GM21367 (cell line): ENCODE measurements around the gene NUTM1.
A peak's percentile ranks its signal among the peaks of the same experiment; 100 is the strongest.
"Not testable (repeated sequence)": the region's sequence is repeated elsewhere in the genome, so short reads cannot be mapped to it uniquely, and the experiment has no call there.

ENCODE experiments used
- ATAC-seq: cut with Tn5 transposase; IDR thresholded peaks from one replicate; pipeline ENCODE4 v1.9.1; 2021; ENCODE audit not compliant: unreplicated experiment

The NUTM1 gene

DNA sequence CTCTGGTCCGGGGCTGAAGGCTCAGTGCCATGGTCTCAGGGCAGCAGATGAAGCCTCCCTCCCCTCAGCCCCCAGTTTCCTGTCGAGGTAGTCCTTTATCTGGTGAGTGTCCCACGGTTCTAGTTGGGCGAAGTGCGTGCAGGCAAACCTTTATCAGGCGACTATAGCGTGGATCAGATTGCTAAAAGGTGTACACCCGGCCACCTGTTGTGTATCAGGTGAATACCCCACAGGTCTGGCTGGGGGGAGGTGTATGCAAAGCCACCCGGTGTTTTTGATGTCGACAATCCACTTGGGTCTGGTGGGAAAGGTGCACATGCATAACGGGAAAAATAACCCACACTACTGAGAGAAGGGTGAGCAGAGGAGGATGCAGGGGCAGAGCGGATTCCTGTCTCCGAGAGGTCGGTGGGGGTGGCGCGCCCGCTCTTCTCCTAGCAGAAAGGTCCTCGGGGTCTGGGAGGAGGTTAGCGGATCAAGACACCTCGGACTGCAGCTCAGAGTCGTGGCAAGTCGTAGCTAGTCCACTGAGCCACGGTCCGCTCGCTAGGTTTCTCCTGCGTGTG, 6.0 kb upstream of the NUTM1 start:
- ATAC-seq: peak; percentile 3

DNA sequence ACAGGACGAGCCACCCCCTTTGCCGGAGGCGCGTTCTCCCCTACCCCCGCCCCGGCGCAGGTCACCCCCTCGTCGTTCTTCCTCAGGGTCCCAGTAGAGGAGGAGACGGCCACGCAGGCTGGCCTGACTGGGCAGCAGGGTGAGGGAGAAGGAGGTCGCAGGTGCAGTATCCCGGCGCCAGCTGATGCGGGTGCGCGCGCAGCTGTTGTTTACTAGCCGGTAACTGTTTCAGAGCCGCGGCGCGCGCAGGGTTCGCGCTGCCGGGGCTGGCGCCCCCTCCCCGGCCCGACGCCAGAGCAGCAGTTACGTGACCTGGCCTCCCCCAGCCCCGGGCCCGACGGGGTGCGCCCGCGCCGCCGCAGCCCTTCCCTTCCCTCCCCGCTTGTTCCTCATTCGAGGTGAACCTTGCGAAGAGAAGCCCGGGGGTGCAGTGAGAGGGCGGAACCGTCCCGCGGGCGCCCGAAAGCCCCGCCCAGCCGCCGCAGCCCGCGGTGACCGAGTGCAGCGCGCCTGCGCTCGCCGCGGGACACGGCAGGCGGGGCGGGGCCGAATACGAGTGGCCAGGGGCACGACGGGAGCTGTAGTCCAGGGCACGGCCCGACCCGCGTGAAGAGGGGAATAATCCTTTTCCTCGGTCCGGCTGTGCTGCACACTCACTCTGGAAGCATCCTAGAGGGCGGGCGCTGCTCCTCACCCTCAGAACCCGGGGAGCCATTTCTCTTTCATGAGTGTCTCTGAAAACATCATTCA, 5.4 kb upstream of the NUTM1 start, which contains the start of gene SLC12A6:
Gene SLC12A6 (minus strand): TSS at position 225 of the 750 bp plus-strand sequence. CDS start 1,101 bp downstream, outside the sequence.
- peak; percentile 63 for ATAC-seq

DNA sequence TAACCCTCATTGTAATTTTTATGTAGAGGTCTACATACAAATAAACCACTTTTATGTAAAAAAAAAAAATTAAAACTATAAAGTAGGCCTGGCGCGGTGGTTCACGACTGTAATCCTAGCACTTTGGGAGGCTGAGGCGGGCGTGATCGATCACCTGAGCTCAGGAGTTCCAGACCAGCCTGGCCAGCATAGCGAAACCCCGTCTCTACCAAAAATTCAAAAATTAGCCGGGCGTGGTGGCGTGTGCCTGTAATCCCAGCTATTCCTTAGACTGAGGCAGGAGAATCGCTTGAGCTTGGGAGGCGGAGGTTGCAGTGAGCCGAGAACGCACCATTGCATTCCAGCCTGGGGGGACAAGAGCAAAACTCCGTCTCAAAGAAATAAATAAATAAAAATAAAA, 4.8 kb upstream of the NUTM1 start:
- no peak for ATAC-seq

DNA sequence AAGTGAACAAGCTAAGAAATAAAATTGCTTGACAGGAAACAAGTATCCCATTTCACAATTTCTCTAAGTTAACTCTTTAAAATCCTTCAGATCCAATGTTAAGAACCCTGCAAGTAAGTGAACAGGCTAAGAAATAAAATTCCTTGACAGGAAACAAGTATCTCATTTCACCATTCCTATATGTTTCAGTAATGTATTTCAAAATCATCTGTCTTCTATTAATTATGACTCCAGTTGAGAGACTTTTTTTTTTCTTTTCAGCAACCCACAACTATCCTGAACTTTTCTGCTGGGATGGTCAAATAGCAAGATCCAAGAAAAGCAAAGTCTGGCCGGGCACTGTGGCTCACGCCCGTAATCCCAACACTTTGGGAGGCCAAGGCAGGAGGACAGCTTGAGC, 3.2 kb upstream of the NUTM1 start:
- ATAC-seq: no peak

DNA sequence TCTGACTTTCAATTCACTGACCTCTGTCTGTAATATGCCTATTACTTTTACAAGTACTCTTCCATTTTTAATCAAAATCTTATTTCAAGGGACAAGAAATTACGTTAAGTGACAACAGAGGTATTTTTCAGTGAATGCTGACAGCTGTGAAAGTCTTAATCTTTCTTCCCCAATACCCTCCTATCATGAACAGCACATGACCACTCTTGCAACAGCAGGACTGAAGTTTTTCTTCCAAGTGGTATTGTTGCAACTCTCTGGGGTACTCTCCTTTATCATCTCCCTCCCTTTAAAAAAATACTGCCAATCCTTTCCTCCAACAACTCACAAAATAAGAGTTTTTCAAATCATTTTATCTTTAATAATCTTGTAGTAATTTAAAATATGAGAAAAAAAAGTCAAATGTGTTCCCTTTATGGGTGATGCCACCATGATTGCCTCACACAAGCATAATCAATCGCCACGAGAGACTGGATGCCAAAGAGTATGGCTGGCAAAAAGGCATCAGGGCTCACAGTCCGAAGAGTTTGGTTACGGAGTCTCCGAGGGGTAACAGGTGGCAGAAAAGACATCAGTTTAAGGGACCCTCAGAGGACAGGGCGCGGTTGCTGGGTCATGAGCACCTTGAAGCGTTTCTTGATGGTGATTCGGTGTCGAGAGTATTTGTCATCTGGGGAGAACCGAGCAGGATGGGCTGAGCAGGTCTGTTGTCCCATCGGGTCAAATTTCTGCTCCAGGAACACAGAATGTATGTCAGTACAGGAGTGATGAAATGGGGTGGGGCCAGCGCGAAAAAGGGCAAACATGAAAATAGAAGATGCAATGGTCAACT, 1.5 kb upstream of the NUTM1 start:
- ATAC-seq: no peak

DNA sequence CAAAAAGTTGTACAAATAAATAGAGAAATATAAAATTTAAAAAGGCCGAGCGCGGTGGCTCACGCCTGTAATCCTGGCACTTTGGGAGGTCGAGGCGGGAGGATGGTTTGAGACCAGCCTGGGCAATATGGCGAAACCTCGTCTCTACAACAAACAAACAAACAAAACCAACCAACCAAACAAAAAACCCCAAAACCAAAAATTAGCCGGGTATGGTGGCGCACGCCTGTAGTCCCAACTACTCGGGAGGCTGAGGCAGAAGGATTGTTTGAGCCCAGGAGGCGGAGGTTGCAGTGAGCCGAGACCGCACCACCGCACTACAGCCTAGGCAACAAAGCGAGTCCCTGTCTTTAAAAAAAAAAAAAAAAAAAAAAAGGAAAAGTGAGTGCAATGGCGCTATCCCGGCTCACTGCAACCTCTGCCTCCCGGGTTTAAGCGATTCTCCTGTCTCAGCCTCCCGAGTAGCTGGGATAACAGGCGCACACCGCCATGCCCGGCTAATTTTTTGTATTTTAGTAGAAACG, 840 bp upstream of the NUTM1 start:
- ATAC-seq: not testable (repeated sequence)

DNA sequence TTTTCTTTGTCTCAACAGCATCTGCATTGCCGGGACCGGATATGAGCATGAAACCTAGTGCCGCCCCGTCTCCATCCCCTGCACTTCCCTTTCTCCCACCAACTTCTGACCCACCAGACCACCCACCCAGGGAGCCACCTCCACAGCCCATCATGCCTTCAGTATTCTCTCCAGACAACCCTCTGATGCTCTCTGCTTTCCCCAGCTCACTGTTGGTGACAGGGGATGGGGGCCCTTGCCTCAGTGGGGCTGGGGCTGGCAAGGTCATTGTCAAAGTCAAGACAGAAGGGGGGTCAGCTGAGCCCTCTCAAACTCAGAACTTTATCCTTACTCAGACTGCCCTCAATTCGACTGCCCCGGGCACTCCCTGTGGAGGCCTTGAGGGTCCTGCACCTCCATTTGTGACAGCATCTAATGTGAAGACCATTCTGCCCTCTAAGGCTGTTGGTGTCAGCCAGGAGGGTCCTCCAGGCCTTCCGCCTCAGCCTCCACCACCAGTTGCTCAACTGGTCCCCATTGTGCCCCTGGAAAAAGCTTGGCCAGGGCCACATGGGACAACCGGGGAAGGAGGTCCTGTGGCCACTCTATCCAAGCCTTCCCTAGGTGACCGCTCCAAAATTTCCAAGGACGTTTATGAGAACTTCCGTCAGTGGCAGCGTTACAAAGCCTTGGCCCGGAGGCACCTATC, 5.0 kb downstream of the NUTM1 start:
- ATAC-seq: no peak

DNA sequence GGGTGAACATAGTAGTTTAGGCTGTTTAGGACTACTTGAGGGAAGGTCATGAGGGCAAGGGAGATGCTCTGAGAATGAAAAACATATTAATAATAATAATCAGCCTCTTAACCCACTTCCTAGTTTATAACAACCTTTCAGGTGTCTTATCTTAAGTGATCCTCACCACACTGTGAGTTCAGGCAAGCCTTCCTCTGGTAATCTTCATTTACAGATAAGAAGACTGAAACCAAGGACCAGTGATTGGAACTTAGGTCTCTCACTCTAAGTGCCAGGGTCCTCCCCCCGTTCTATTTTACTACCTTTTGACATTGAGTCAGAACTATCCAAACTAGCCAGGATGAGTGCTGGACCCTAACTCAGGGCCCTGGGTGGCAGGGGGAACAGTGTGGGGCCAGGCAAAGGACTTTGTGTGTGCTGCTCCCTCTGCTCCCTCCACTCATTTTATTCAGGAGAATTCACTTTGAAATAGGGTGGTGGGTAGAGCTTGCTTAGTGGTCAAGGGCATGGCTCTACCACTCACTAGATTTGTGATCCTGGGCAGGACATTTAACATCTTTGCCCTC, 5.7 kb downstream of the NUTM1 start:
- no peak for ATAC-seq

DNA sequence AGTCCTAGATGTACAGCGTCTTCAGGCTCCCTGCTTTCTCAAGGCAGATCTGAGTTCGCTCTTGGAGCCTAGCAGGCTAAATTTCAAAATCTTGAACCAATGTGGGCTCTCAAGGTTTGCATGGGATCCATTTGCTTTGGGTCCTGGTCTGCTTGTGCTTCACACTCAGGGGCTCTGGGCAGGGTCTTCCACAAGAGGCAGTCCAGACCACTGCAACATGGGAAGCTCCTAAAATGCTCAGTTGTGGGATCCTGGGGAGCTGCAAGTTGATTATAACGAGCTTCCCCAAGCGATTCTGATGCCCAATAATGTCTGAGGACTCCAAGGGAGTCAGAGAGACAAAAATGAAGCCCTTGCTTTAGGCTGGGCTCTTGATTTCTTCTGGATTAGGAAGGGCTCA, 6.7 kb downstream of the NUTM1 start:
- no peak for ATAC-seq

DNA sequence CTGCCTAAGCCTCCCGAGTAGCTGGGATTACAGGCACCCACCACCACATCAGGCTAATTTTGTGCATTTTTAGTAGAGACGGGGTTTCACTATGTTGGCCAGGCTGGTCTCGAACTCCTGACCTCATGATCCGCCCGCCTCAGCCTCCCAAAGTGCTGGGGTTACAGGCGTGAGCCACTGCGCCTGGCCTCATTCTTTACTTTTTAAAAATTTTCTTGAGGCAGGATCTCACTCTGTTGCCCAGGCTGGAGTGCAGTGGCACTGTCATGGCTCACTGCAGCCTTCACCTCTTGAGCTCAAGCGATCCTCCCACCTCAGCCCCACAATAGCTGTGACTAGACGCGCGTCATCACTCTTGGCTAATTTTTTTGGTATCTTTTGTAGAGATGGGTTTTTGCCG, 9.9 kb downstream of the NUTM1 start:
- not testable (repeated sequence) for ATAC-seq

DNA sequence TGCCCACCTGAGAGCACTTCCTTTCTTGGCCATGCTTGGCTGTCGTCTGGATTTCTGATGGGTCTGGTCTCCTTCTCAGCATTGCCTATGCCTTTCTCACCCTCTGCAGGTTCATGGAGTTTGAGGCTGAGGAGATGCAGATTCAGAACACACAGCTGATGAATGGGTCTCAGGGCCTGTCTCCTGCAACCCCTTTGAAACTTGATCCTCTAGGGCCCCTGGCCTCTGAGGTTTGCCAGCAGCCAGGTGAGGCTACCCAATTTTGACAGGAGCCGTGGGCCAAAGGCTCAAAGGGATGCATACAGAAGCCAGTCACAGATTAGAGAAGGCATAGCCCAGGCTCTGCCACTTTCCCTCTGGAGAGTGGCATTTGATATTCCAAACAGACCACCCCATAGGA, 10.5 kb downstream of the NUTM1 start:
- ATAC-seq: no peak

DNA sequence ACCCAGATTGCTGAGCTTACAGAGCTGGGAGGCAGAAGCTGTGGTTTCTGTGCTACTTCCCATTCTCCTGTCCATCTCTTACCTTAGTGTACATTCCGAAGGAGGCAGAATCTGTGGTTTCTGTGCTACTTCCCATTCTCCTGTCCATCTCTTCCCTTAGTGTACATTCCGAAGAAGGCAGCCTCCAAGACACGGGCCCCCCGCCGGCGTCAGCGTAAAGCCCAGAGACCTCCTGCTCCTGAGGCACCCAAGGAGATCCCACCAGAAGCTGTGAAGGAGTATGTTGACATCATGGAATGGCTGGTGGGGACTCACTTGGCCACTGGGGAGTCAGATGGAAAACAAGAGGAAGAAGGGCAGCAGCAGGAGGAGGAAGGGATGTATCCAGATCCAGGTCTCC, 11.2 kb downstream of the NUTM1 start:
- no peak for ATAC-seq

DNA sequence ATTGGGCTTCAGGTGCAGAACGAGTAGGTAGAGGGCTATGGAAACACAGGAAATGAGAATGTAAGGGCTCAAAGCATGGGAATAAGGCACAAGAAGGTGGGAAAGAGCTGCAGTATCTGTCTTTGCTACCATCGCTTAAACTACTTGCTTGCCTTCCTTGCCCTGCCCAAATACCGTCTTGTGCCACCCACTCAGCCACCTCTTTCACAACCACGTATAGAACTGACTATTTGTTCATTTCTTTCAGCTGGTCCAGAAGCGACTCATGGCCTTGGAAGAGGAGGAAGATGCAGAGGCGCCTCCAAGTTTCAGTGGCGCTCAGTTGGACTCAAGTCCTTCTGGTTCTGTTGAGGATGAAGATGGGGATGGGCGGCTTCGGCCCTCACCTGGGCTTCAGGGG, 12.1 kb downstream of the NUTM1 start:
- ATAC-seq: no peak

DNA sequence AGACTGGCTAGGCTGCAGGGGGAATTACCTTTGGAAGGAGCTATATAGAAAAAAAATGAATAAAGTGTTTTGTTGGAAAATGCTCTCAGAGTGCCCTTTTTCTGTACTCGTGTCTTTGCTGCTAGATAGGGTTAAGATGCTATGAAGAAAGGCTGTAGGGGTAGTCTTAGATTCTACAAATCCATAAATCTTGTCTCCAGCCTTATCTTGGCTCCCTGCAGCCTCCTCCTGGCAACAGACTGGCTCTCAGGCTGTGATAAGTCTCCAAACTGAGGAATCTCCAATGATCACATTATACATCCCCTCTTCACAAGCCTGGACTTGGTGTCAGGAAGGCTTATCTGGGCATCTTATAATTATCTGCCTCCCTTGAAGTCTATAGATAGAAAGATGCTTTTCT, 14.5 kb downstream of the NUTM1 start:
- no peak for ATAC-seq

DNA sequence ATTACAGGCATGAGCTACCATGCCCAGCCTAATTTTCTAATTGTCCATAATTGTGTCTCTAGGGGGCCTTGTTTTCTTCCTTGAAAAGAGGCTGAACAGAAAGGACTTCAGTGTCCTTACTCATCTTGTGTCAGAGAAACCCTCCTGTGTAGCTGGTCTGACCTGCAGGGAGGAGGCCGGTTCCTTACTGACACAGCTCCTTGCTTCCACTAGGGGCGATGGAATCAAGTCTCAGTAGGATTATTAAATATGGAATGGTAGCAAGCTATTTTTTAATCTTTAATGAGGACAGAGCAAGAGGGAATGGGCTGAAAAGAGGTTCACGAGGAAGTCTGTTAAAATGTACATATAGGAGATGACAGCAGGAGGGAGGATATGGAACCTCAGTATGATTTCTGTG, 15.3 kb downstream of the NUTM1 start:
- no peak for ATAC-seq

DNA sequence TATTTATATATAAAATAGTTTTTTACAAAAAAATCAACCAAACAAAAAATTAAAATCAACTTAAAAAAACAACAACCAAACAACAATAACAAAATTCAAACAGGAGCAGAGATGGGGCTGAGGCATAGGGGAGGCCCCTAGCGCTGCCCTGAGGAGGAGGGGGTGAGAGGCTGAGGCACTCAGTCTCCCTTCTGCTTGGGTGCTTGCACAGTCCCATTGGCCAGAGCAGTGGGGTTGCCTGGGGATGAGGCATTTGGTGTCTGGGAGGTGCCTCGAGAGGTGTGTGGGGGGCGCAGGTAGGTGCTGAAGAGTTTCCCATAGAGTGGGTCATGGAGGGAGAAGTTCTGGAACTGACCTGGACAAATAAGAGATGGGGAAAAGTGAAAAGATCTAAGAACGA, 15.8 kb downstream of the NUTM1 start:
- no peak for ATAC-seq

DNA sequence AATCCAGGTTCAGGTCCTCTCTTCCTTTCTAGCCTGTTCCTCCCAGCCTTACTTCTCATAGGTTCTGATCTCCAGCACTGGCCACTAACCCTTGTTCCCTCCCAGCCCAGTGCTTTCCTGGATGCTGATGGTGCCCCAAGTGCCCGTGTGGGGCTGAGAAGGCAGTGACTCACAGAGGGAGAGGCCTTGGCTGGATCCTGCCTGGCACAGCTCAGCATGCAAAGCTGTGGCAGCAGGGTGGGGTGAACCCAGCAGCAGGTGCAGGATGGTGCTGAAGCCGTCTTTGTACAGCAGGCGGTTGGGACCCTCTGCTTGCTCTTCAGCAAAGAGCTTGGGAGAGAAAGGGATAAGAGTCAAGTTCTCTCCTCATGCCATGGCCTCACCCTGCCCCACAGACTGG, 16.3 kb downstream of the NUTM1 start:
- no peak for ATAC-seq

DNA sequence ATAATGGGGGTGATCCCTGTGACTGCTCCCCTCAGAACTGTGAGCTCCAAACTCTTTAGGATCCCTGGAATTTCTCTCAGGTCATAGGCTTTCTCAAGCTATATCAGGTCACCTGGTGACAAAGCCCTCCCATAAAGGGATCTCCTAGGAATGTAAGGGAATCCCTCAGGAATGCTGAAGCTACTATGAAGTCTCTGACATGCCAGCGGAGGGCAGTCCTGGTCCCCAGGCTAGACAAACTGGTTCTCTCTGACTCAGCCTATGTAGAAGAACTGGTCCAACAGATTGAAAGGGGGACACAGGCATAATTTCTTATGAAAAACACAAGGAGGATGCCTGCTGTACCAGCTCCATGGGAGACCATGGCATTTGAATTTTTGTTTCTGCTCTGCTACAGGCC, 17.2 kb downstream of the NUTM1 start:
- ATAC-seq: no peak

DNA sequence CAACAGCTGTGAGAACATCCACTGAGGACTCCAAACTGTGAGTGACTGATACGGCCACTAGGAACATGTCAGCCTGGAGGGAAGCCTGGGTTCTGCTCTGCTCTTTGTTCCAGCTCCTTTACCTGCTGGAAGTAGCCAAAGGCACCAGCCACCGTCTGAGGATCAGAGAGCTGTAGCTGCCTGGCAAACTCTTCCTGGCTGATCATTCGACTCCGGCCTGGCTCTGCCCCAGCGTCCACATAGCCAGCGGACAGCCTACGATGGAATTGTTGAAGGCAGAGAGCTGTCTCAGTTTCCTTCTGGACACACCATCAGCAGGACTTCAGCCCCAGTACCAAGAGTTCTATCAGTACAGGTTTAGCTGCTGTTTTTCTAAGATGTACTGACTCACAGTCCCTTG, 18.2 kb downstream of the NUTM1 start:
- ATAC-seq: no peak

DNA sequence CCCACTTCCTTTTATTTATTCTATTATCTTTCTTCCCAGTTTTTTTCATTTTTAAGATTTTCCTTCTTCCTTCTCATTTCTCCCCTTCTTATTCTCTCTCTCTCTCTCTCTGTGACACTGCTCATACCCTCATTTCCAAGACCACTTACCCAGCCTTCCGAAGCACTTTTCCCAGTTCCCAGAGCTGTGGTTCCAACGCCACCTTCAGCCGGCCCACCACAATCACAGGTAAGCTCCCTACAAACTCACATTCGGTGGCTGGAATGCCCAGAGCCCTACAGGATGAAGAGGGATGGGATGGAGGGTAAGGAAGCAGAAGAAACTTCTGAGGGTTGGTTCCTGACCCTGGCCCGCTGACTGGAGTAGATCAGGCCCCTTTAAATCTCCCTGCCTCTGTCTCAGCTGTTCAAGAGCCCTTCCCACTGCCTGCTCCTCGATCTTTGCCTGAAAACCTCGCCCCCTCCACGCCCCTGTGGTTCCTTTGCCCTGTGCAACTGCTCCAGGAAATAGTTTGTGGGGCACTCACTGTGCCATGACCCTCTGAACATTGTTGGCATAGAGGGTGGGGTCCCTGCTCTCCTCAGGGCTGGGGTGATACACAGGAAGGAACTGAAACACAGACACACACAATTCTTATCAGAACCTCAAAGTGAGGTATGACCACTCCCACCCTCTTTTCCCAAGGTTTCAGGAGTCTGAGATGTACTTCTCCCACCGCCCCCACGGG, 19.1 kb downstream of the NUTM1 start:
- ATAC-seq: no peak
